Measurements from ENCODE around the gene RCAN2. TPM values are rescaled to one million over a fixed set of nuclear protein-coding genes. Genes with fewer than 3 reads are reported as not detected.
A peak's percentile ranks its signal among the peaks of the same experiment; 100 is the strongest.

Gene RCAN2
- polyA plus RNA-seq, 1 donor from 2014 or later: 37.4 TPM

DNA sequence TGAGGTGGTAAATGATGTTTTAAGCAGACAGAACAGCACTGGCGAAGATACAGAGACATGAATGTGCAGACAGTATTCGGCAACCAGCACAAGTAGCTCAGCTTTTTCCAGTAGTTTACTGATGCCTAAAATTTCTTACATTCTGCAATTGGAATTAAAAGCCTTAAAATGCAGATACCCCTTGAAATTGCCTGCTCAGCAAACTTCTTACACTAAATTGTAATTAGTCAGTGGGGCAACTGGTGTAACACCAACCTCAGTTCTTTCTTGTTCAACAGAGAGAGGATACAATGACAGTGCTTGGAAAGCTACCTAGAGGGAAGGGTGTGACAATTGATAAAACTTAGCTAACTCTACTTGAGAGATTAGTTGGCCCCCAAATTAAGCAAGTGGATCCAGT is 199.4 kb downstream of the RCAN2 start:
- Histone ChIP-seq H2AFZ (ENCODE audit: low read depth, low read length) (no peak overlapping the region), H3K9me2 (ENCODE audit: insufficient read depth, low read length) (no peaks in the 10 kb centered on the region), H3F3A (ENCODE audit: insufficient read depth, low read length, poor library complexity, severe bottlenecking) (no peaks in the 10 kb centered on the region), H3K9ac (ENCODE audit: low read length) (no peak overlapping the region), H3K4me2 (ENCODE audit: low read length) (no peak overlapping the region), H3K27ac (ENCODE audit: low read length) (no peak overlapping the region), H3K4me3 (ENCODE audit: low read length) (no peak overlapping the region), H3K36me3 (ENCODE audit: insufficient read depth, low read length) (no peaks in the 10 kb centered on the region), H3K9me3 (ENCODE audit: low read length) (no peaks in the 10 kb centered on the region), H4K20me1 (ENCODE audit: insufficient read depth) (no peaks in the 10 kb centered on the region), H3K79me2 (replicated peaks; ENCODE audit: insufficient read depth, low read length) (no peaks in the 10 kb centered on the region), H3K27me3 (ENCODE audit: insufficient read depth, low read depth, low read length) (no peaks in the 10 kb centered on the region)
- TF ChIP-seq EP300 (conservative IDR thresholded peaks at IDR 0.05; ENCODE audit: poor library complexity, severe bottlenecking) (no peak), RAD21 (conservative IDR thresholded peaks at IDR 0.05) (no peak), TAF1 (IDR thresholded peaks at IDR 0.05; ENCODE audit: low read depth) (no peak), EZH2 (IDR thresholded peaks at IDR 0.05; ENCODE audit: borderline replicate concordance, insufficient read depth, low read length, poor library complexity, severe bottlenecking) (no peak), MXI1 (conservative IDR thresholded peaks at IDR 0.05; ENCODE audit: poor library complexity, severe bottlenecking) (no peak), SMC3 (conservative IDR thresholded peaks at IDR 0.05; ENCODE audit: poor library complexity) (no peak), POLR2AphosphoS5 (IDR thresholded peaks at IDR 0.05) (no peak)
- TF ChIP-seq, protein P1, sequence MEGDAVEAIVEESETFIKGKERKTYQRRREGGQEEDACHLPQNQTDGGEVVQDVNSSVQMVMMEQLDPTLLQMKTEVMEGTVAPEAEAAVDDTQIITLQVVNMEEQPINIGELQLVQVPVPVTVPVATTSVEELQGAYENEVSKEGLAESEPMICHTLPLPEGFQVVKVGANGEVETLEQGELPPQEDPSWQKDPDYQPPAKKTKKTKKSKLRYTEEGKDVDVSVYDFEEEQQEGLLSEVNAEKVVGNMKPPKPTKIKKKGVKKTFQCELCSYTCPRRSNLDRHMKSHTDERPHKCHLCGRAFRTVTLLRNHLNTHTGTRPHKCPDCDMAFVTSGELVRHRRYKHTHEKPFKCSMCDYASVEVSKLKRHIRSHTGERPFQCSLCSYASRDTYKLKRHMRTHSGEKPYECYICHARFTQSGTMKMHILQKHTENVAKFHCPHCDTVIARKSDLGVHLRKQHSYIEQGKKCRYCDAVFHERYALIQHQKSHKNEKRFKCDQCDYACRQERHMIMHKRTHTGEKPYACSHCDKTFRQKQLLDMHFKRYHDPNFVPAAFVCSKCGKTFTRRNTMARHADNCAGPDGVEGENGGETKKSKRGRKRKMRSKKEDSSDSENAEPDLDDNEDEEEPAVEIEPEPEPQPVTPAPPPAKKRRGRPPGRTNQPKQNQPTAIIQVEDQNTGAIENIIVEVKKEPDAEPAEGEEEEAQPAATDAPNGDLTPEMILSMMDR (IDR thresholded peaks at IDR 0.05; ENCODE audit: poor library complexity, severe bottlenecking): no peak
- TF ChIP-seq, protein P2, sequence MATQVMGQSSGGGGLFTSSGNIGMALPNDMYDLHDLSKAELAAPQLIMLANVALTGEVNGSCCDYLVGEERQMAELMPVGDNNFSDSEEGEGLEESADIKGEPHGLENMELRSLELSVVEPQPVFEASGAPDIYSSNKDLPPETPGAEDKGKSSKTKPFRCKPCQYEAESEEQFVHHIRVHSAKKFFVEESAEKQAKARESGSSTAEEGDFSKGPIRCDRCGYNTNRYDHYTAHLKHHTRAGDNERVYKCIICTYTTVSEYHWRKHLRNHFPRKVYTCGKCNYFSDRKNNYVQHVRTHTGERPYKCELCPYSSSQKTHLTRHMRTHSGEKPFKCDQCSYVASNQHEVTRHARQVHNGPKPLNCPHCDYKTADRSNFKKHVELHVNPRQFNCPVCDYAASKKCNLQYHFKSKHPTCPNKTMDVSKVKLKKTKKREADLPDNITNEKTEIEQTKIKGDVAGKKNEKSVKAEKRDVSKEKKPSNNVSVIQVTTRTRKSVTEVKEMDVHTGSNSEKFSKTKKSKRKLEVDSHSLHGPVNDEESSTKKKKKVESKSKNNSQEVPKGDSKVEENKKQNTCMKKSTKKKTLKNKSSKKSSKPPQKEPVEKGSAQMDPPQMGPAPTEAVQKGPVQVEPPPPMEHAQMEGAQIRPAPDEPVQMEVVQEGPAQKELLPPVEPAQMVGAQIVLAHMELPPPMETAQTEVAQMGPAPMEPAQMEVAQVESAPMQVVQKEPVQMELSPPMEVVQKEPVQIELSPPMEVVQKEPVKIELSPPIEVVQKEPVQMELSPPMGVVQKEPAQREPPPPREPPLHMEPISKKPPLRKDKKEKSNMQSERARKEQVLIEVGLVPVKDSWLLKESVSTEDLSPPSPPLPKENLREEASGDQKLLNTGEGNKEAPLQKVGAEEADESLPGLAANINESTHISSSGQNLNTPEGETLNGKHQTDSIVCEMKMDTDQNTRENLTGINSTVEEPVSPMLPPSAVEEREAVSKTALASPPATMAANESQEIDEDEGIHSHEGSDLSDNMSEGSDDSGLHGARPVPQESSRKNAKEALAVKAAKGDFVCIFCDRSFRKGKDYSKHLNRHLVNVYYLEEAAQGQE (IDR thresholded peaks at IDR 0.05; ENCODE audit: borderline replicate concordance): no peak

DNA sequence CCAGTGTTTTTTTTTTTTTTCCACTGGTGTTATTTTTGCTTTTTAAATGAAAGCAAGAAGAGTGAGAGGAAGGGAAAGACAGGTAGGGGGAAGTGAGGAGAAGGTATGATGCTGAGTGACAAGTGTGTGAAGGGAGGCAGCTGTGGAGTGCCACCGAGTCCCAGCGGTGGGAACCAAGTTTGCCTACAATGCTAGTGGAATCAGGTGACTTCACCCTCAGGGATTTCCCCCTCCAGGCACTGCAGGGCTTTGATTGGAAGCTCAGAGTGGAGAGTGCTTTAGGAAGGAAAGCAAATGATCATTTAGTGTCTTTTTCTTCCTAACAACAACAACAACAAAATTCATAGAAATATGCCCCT is 200.0 kb downstream of the RCAN2 start:
- Histone ChIP-seq H2AFZ (ENCODE audit: low read depth, low read length) (no peak overlapping the region), H3K79me2 (replicated peaks; ENCODE audit: insufficient read depth, low read length) (no peaks in the 10 kb centered on the region), H3K9me3 (ENCODE audit: low read length) (no peaks in the 10 kb centered on the region), H4K20me1 (ENCODE audit: insufficient read depth) (no peaks in the 10 kb centered on the region), H3K4me2 (ENCODE audit: low read length) (no peak overlapping the region), H3K9me2 (ENCODE audit: insufficient read depth, low read length) (no peaks in the 10 kb centered on the region), H3K36me3 (ENCODE audit: insufficient read depth, low read length) (no peaks in the 10 kb centered on the region), H3K4me3 (ENCODE audit: low read length) (no peak overlapping the region), H3K9ac (ENCODE audit: low read length) (no peak overlapping the region), H3F3A (ENCODE audit: insufficient read depth, low read length, poor library complexity, severe bottlenecking) (no peaks in the 10 kb centered on the region), H3K27ac (ENCODE audit: low read length) (no peak overlapping the region), H3K27me3 (ENCODE audit: insufficient read depth, low read depth, low read length) (no peaks in the 10 kb centered on the region)
- TF ChIP-seq TAF1 (IDR thresholded peaks at IDR 0.05; ENCODE audit: low read depth) (no peak), POLR2AphosphoS5 (IDR thresholded peaks at IDR 0.05) (peak; percentile 16)
